Sigmoid colon (tissue), 7 donors: ENCODE results near the gene GRAP. TPM values are rescaled to one million over a fixed set of nuclear protein-coding genes. Genes with fewer than 3 reads are reported as not detected.
A peak's percentile ranks its signal among the peaks of the same experiment; 100 is the strongest.
"Not testable (repeated sequence)": the region's sequence is repeated elsewhere in the genome, so short reads cannot be mapped to it uniquely, and the experiment has no call there.

Experiments
- DNase-seq: peaks from one replicate; pipeline ENCODE4 v3.0.0-alpha.2; 2019
- H3K27ac ChIP-seq, 4 donors: fragments of 200-600 bp; sonication (generic); one replicate each; pipeline ENCODE4 v1.5.1; 2016 to 2019; ENCODE audit warnings: mild to moderate bottlenecking in 1 of 4
- H3K27me3 ChIP-seq, 3 donors: fragments of 200-600 bp; sonication (generic); one replicate each; pipeline ENCODE4 v1.5.1; 2019; ENCODE audit warnings: mild to moderate bottlenecking in 1 of 3
- H3K36me3 ChIP-seq, 4 donors: fragments of 200-600 bp; sonication (generic); one replicate each; pipeline ENCODE4 v1.5.1; 2016 to 2019
- H3K4me1 ChIP-seq, 4 donors: fragments of 200-600 bp; sonication (generic); one replicate each; pipeline ENCODE4 v1.5.1; 2017 to 2019
- H3K4me3 ChIP-seq, 4 donors: fragments of 200-600 bp; sonication (generic); one replicate each; pipeline ENCODE4 v1.5.1; 2017 to 2019; ENCODE audit warnings: mild to moderate bottlenecking in 2 of 4, moderate library complexity in 1 of 4
- H3K9me3 ChIP-seq, 4 donors: fragments of 200-600 bp in 3 of 4; sonication (generic) in 3 of 4; one replicate each; pipeline versions ENCODE4 v1.5.1 to v1.6.1; 2013 to 2019
- WGBS, 2 donors: extraction: QIAGEN DNeasy Blood & Tissue Kit; methylation state at CpG; one replicate each; pipeline ENCODE4 v1.1.7; 2013; 5-methylcytosine and 5-hydroxymethylcytosine counted together
- intact Hi-C: fragments of 100-400 bp; cut with DNase I; formaldehyde crosslinking; loops from one replicate; pipeline ENCODE4 v1.15.1; 2023
- polyA plus RNA-seq, 3 donors: library from polyadenylated mRNA; stranded (reverse); fragments of 200-250 nt; gene quantifications; one replicate each; pipeline ENCODE4 v1.2.3, GENCODE V29; 2013
- total RNA-seq, 4 donors: library from RNA; depleted of rRNA; stranded (reverse); fragments of >200 nt; gene quantifications; one replicate each; pipeline ENCODE4 v1.1.0, GENCODE V29; 2016
- TF ChIP-seq, protein P1 (sequence below), 4 experiments: fragments of 450-650 bp in 3 of 4; fragments of 200-600 bp in 1 of 4; IDR thresholded peaks; one replicate each; pipeline ENCODE4 v1.5.1; 2016 to 2019; ENCODE audit warnings: antibody characterized with exemption in 4 of 4, mild to moderate bottlenecking in 3 of 4, moderate library complexity in 2 of 4
- donor health status: healthy with polysubstance abuse.
- donor health status: Bipolar disorder and iron deficiency.
- donor health status: healthy.

The GRAP gene
- total and polyA plus RNA-seq, 7 donors, result 1.2 to 18.2 (median 3.3) TPM

DNA sequence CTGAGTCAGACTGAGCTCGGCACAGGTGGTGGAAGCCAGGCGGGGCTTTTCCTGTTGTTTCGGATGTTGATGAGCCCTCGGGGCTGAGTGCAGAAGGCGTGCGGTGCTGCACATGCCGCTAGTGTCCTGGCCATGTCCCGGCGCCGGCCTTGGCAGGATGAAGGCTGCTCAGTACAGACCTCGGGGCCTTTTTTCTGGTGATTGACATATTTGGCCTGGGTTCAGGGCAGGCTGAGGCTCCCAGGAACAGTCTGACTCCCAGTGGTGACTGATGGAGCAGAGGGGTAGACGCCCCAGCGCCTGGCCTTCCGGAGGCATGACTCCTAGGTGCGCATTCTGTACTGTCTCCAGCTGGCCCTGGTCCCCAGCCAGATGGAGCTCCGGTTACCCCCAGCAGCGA, 8.8 kb downstream of the GRAP start:
- WGBS, 2 donors, result no CpG with 5 or more reads among the region's 17 CpGs
- DNase-seq, H3K9me3 ChIP-seq, H3K4me1 ChIP-seq, H3K27ac ChIP-seq, H3K4me3 ChIP-seq, H3K27me3 ChIP-seq, intact Hi-C loops, H3K36me3 ChIP-seq: not testable (repeated sequence)

GRCh38 chr17:19037547-19037946, 9.2 kb downstream of the GRAP start:
- H3K4me3 ChIP-seq, DNase-seq, H3K27me3 ChIP-seq, H3K4me1 ChIP-seq, H3K36me3 ChIP-seq, intact Hi-C loops, H3K9me3 ChIP-seq, H3K27ac ChIP-seq: not testable (repeated sequence)
- WGBS, 2 donors, result 0% methylated on average over 1 of the region's 6 CpGs; no CpG with 5 or more reads in 1 of the 2 donors

GRCh38 chr17:19036186-19036585, 10.6 kb downstream of the GRAP start:
- no CpG with 5 or more reads among the region's 6 CpGs for WGBS, 2 donors
- intact Hi-C loops, H3K27ac ChIP-seq, H3K4me1 ChIP-seq, H3K4me3 ChIP-seq, H3K36me3 ChIP-seq, DNase-seq, H3K27me3 ChIP-seq, H3K9me3 ChIP-seq: not testable (repeated sequence)

DNA sequence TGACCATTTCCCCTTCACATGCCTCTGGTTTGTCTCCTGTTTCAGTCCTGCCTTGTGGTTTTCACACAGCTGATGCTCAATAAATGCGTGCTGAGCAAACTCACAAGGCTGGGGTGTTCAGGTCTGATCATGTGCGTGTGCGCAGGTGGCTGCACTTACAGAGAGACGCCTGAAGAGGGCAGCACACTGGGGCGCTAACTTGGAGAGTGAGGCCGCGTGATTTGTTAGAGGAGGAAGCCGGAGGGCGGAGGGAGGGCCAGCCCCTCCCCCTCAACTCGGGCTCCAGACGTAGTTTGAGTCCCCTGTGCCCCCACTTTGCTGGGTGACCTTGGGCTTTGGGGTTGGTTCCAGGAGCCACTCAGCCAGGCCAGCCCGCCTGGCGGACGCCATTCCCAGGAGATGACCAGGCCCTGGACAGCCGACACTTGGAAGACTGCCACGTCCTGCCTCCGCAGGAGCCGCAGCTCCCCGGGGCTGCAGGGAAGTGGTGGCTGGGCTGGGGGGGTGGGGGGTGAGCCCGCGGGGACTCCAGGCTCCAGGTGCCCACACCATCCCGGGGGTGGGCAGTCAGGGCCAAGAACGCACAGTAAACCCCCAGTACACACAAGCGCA, 14.3 kb downstream of the GRAP start:
- H3K36me3 ChIP-seq, H3K4me1 ChIP-seq, H3K9me3 ChIP-seq, intact Hi-C loops, H3K27me3 ChIP-seq, DNase-seq, H3K4me3 ChIP-seq: not testable (repeated sequence)
- H3K27ac ChIP-seq, result peak overlapping the region in 1 of 4 donors; percentile 50
- WGBS, 2 donors, result 8 to 64% methylated on average over 3 of the region's 24 CpGs

DNA sequence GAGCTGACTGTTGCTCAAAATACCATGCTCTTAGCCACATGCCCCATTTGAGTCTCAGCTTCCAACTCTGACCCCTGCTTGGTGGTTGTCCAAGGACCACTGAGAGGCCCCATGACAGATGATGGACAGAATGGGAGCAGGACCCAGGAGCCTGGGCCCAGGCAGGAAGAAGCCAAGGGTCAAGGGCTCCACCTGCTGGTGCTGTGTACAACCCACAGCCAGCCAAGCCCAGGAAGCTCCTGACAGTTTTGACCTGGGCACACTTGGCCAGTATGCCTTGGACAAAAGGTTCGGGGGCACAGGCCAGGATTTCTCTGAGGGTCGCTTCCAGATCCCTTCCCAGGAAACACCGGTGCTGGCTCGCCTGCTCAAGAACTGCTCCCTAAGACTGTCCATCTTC, 15.0 kb downstream of the GRAP start:
- no CpG with 5 or more reads among the region's 4 CpGs for WGBS, 2 donors
- intact Hi-C loops, H3K4me3 ChIP-seq, H3K36me3 ChIP-seq, H3K4me1 ChIP-seq, H3K9me3 ChIP-seq, H3K27me3 ChIP-seq: not testable (repeated sequence)
- TF ChIP-seq, protein P1, sequence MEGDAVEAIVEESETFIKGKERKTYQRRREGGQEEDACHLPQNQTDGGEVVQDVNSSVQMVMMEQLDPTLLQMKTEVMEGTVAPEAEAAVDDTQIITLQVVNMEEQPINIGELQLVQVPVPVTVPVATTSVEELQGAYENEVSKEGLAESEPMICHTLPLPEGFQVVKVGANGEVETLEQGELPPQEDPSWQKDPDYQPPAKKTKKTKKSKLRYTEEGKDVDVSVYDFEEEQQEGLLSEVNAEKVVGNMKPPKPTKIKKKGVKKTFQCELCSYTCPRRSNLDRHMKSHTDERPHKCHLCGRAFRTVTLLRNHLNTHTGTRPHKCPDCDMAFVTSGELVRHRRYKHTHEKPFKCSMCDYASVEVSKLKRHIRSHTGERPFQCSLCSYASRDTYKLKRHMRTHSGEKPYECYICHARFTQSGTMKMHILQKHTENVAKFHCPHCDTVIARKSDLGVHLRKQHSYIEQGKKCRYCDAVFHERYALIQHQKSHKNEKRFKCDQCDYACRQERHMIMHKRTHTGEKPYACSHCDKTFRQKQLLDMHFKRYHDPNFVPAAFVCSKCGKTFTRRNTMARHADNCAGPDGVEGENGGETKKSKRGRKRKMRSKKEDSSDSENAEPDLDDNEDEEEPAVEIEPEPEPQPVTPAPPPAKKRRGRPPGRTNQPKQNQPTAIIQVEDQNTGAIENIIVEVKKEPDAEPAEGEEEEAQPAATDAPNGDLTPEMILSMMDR (IDR thresholded peaks at IDR 0.05), result peak in 1 of 4 experiments; percentile 33
- peak; percentile 75 for DNase-seq
- H3K27ac ChIP-seq, result peak overlapping the region in 1 of 4 donors; percentile 50

DNA sequence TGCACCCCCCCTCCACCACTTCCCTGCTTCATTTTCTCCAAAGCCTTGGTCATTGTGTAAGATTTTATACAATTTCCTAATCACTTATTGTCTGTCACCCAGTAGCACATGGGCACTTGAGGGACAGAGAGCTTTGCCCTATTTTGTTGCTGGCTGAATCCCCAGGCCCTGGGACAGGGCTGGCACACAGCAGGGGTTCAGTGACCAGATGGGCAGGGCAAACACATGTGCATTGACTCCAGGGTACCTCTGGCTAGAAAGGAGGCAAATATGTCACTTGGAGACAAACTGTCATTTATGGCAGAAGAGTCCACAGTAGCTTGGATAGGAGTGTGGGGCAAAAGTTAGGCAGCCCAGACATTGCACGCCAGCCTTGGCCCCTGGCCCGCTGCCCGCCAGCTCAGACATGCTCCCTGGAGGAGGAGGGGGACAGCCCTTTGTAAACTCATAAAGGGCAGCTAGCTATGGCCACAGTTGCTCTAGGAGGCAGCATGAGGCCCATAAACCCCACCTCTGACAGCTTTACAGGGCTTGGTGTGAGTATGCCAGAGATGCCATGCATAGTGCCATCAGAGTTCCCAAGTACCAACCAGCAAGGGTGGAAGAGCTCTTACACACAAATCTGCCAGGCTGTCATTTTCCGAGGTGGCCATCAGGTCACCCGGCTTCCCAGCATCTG, 15.8 kb downstream of the GRAP start:
- H3K9me3 ChIP-seq, intact Hi-C loops, DNase-seq, H3K27me3 ChIP-seq, H3K36me3 ChIP-seq, H3K4me1 ChIP-seq, H3K27ac ChIP-seq, H3K4me3 ChIP-seq: not testable (repeated sequence)
- 18 to 82% methylated on average over 2 of the region's 5 CpGs for WGBS, 2 donors

- intact Hi-C loops, H3K27me3 ChIP-seq, H3K27ac ChIP-seq, H3K4me3 ChIP-seq, DNase-seq, H3K9me3 ChIP-seq, H3K4me1 ChIP-seq, H3K36me3 ChIP-seq: not testable (repeated sequence)
- WGBS, 2 donors, result 82 to 90% methylated on average over 2 of the region's 5 CpGs
Measured at GRCh38 chr17:19029740-19030139, 17.0 kb downstream of the GRAP start.

DNA sequence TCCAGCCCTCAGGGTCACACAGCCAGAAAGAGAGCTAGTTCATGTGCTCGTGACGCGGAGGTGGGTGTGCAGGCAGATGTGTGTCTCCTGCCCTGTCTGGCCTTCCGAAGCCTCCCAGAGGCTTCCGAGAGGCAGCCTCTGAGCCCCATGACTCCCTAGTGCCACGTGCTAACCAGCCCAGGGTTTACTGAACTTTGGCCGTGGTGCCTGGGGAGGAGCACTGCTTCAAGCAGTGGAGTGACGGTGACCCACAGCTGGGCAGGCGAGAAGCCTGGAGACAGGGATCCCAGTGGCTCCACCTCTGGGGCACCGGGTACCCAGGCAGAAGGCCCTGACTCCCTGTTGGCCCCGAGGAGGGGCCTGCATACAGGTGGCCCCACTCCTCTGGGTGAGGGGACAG, 18.1 kb downstream of the GRAP start:
- H3K36me3 ChIP-seq, H3K9me3 ChIP-seq, intact Hi-C loops, DNase-seq, H3K4me3 ChIP-seq, H3K27me3 ChIP-seq, H3K27ac ChIP-seq, H3K4me1 ChIP-seq: not testable (repeated sequence)
- no CpG with 5 or more reads among the region's 11 CpGs for WGBS, 2 donors
